GM18870 (cell line): ENCODE data around the gene SLC35F2.
"Not testable (repeated sequence)": the region's sequence is repeated elsewhere in the genome, so short reads cannot be mapped to it uniquely, and the experiment has no call there.

ENCODE experiments used
- ATAC-seq: cut with Tn5 transposase; IDR thresholded peaks from one replicate; pipeline ENCODE4 v1.9.1; 2021; ENCODE audit warnings: moderate library complexity; ENCODE audit not compliant: unreplicated experiment

The SLC35F2 gene

DNA sequence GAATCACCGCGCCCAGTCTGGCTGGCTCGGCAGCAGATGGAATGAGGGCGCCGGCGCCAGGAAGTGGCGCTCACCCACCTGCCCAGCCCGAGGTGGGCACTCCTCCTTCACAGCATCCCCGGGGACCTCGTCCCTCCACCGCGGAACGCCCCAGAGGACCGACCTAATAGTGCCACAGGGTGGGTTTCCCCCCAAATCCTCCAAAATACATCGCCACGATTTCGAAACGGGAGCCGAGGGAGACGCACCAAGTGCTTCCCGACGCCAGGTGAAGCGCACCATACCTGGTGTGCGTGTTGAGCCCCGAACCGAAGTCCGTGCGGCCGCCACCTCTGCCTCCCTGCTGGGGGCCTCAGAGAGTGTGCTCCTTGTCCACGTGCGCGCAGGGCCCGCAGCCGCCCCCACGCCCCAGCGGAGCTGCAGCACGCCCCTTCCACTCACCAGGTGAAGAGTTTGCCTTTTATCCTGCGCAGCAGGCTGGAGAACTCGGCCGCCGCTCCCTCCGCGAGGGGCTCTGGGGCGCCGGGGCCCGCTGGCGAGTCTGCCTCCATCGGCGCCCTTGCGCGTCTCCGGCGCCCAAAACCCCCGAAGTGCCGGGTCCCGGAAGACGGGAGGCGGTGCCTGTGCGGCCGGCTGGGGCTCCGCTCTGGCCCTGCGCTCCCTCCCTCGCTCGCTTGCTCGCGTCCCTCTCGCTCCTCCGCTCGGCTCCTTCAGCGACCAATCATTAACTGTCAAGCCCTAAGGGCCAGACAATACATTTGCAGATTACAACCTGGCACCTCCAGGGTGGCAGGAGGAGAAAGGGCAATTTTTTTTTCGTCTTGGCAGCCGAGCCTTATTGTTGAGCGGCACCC, at the start of gene SLC35F2:
TSS of gene SLC35F2 (minus strand) at position 571 of the 854 bp plus-strand sequence. CDS start at position 551, 20 bp downstream.
- peak; percentile 91 for ATAC-seq

- no peak for ATAC-seq
Measured at GRCh38 chr11:107908211-107908610, 49.6 kb upstream of the SLC35F2 start.

- peak; percentile 81 for ATAC-seq
Measured at GRCh38 chr11:107898270-107898669, 39.7 kb upstream of the SLC35F2 start.

GRCh38 chr11:107882095-107882820, 23.7 kb upstream of the SLC35F2 start:
- no peak for ATAC-seq

DNA sequence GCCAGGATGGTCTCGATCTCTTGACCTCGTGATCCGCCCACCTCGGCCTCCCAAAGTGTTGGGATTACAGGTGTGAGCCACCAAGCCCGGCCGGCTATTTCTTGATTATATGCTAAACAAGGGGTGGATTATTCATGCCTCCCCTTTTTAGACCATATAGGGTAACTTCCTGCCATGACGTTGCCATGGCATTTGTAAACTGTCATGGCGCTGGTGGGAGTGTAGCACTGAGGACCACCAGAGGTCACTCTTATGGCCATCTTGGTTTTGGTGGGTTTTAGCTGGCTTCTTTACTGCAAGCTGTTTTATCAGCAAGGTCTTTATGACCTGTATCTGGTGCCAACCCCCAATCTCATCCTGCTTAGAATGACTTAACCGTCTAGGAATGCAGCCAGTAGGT, 22.9 kb upstream of the SLC35F2 start:
- not testable (repeated sequence) for ATAC-seq

DNA sequence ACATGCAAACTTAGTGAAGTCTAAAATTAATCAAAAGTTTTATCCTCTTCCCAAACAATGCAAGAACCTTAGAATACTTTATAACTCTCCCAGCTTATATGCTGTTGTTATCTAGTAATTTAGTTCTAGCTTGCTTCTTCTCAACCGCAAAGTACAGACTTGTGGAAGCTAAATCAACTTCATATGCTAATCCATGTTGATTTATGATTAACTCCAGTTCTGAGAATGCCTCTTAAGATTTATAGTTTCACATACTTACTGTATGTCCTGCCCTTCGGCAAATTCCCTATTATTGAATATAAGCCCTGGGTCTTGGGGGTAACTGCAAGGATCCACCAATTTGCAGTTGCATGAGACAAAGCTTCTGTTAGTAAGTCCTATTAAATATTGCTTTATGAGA, 17.6 kb upstream of the SLC35F2 start:
- no peak for ATAC-seq

- ATAC-seq, result no peak
Measured at GRCh38 chr11:107864591-107864990, 6.0 kb upstream of the SLC35F2 start.

DNA sequence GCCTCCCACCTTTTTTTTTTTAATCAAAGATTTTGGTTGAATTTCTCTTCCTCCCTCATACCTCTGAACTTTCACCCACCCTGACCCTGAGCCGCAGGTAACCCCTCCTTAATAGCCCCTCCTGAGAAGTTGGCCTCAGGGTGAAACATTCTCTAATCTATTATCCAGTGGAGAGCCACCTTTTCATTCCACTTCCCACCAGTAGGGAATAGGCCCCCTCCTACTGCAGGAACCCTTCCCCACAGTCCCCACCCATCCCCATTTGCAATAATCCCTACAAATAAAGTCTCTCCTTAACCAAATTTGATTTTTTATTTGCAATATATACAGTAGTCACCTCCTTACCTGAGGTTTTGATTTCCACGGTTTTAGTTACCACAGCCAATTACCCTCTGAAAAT, 2.1 kb upstream of the SLC35F2 start:
- no peak for ATAC-seq

DNA sequence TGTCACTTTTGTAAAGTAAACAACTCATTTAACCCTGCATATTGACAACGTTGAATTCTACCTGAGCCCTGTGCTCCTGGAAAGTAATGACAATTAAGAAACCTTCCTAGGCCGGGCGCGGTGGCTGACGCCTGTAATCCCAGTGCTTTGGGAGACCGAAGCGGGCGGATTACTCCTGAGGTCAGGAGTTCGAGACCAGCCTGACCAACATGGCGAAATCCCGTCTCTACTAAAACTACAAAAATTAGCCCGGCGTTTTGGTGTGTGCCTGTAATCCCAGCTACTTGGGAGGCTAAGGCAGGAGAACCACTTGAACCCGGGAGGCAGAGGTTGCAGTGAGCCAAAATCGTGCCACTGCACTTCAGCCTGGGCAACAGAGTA, 1.6 kb upstream of the SLC35F2 start:
- ATAC-seq, result not testable (repeated sequence)

GRCh38 chr11:107859459-107860239, 1.1 kb upstream of the SLC35F2 start:
- ATAC-seq, result peak; percentile 18

- peak; percentile 1 for ATAC-seq
Measured at GRCh38 chr11:107857550-107858216, 904 bp downstream of the SLC35F2 start.

DNA sequence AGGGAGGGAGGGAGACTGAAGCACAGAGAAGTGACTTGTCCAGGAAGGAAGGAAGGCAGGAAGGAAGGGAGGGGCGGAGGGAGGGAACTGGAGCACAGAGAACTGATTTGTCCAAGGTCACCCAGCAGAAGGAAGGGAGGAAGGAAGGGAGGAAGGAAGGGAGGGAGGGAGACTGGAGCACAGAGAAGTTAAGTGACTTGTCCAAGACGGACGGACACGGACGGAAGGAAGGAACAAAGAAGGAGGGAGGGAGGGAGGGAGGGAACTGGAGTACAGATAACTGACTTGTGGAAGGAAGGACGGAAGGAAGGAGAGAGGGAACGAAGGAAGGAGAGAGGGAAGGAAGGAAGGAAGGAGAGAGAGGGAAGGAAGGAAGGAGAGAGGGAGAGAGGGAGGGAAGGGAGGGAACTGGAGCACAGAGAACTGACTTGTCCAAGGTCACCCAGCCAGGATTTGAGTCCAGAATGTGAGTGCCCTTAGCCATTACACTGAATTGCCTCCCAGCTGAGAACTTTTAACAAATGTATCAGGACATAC, 1.5 kb downstream of the SLC35F2 start:
- ATAC-seq, result no peak

DNA sequence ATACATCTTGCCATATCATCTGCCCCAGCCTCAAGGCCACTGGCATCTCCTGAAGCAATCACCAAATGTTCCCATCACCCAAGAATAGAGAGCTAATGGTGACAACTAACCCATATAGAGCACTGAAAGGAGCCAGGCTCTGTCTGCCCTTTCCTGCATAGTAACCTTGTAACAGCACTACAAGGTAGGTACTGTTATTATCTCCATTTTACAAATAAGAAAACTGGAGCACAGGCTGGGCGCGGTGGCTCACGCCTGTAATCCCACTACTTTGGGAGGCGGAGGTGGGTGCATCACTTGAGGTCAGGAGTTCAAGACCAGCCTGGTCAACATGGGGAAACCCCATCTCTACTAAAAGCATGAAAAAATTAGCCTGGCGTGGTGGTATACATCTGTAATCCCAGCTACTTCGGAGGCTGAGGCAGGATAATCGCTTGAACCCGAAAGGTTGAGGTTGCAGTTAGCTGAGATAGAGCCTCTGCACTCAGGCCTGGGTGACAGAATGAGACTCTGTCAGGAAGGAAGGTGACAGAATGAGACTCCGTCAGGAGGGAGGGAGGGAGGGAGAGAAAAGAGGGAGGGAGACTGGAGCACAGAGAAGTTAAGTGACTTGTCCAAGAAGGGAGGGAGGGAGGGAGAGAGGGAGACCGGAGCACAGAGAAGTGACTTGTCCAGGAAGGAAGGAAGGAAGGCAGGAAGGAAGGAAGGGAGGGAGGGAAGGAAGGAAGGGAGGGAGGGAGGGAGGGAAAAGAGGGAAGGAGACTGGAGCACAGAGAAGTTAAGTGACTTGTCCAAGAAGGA, 2.2 kb downstream of the SLC35F2 start:
- ATAC-seq, result no peak

DNA sequence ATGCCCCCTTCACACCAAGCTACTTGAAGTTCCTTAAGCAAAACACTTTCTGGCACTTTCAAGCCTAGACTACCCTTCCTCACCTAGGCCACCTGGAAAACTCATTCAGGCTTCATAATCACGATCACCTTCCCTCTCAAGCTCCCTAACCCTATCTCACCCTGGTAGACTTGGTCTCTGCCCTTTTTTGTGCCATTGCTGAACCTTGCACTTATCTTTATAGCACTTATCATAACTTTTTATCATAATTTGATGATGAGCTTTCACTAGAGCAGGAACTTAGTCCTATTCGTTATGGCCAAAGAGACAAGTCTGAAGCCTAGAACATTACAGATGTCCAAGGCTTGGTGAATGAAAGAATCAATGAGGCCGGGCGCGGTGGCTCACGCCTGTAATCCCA, 5.5 kb downstream of the SLC35F2 start:
- ATAC-seq, result no peak

DNA sequence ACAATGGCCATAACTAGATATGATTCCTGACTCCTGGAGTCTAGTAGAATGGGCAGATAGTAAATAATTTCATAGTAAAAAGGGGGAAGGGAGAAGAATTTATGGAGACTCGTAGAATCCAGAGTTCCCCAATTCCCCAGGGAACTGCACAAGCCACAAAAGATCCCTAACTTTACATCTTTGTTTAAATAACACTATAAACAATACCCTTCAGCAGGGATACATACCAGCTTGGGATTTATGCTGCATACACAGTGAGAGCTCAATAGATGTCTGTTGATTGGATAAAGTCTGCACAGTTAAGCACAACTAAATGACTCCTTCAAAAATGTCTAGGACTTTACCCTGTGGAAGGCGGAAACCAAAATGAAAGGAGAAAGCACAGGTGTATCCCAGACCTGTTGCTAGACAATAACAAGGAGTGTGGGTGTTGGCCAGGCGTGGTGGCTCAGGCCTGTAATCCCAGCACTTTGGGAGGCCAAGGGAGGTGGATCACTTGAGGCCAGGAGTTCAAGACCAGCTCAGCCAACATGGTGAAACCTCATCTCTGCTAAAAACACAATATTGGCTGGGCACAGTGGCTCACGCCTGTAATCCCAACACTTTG, 6.8 kb downstream of the SLC35F2 start:
- no peak for ATAC-seq

DNA sequence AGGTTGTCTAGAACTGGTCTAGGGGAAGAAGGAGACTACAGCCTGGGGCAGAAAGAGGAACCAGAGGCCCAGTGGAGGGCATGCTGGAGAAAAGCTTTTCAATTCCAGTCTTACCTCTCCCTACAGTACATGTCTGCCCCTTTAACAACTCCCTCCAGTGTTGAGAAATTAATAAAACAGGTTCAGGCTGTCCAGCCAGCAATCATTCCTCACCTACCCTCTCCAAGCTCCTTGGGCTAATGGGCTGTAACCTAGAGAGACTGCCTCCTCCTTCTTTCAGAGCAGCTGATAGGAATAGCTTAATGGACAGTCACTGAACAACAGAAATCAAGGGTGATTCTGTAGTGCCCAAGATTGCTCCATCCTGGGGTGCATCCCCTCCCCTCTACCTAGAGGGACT, 8.8 kb downstream of the SLC35F2 start:
- no peak for ATAC-seq

DNA sequence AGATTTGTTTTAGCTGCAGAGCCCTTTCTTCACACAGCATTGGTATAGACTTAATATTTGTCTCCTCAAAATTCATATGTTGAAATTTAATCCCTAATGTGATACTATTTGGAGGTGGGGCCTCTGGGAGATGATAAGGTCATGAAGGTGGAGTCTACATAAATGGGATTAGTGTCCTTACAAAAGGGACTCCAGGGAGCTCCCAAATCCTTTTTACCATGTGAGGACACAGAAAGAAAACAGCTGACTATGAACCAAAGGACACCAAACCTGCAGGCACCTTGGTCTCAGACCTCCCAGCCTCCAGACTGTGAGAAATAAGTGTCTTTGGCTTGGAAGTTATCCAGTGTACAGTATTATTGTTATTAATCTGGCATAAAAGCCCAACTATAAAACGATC, 10.2 kb downstream of the SLC35F2 start:
- no peak for ATAC-seq

GRCh38 chr11:107847184-107847583, 11.4 kb downstream of the SLC35F2 start:
- no peak for ATAC-seq

- ATAC-seq, result no peak
Measured at GRCh38 chr11:107844041-107844440, 14.5 kb downstream of the SLC35F2 start.
